CD4-positive, CD25-positive, alpha-beta regulatory T cell (primary cell): ENCODE results near the gene ZNF665. TPM values are rescaled to one million over a fixed set of nuclear protein-coding genes. Genes with fewer than 3 reads are reported as not detected.
"Not testable (repeated sequence)": the region's sequence is repeated elsewhere in the genome, so short reads cannot be mapped to it uniquely, and the experiment has no call there.

ENCODE experiments used
- ATAC-seq, 2 donors: fragments of 150-1000 bp; cut with Tn5 transposase; one replicate each; pipeline ENCODE4 v1.10.0; 2021; ENCODE audit warnings: low read depth in 2 of 2, moderate number of reproducible peaks in 2 of 2, moderate library complexity in 1 of 2
- DNase-seq, 3 donors: peaks; one replicate each; pipeline versions ENCODE4 v3.0.0 to v3.0.0-alpha.2; 2012 to 2022; ENCODE audit warnings: mixed read lengths in 1 of 3
- H3K27ac ChIP-seq: one replicate; pipeline ENCODE4 v1.7.0; 2013; ENCODE audit warnings: mild to moderate bottlenecking, low read length; ENCODE audit not compliant: insufficient read depth, poor library complexity, severe bottlenecking
- H3K27me3 ChIP-seq: one replicate; pipeline ENCODE4 v1.7.0; 2013; ENCODE audit warnings: low read length; ENCODE audit not compliant: control insufficient read depth, insufficient read depth
- H3K36me3 ChIP-seq: one replicate; pipeline ENCODE4 v1.7.0; 2013; ENCODE audit warnings: mild to moderate bottlenecking, low read length, moderate library complexity; ENCODE audit not compliant: control insufficient read depth, insufficient read depth
- H3K4me1 ChIP-seq: 2 replicates; pipeline ENCODE4 v1.7.0; 2013; ENCODE audit warnings: mild to moderate bottlenecking, low read length; ENCODE audit not compliant: insufficient read depth, control insufficient read depth, poor library complexity, severe bottlenecking
- H3K4me3 ChIP-seq: one replicate; pipeline ENCODE4 v1.7.0; 2013; ENCODE audit warnings: low read depth, mild to moderate bottlenecking, low read length, moderate library complexity
- H3K9me3 ChIP-seq, 2 experiments: 1 replicate in 1 of 2; 2 replicates in 1 of 2; pipeline ENCODE4 v1.7.0; 2013; ENCODE audit warnings: low read length in 2 of 2, mild to moderate bottlenecking in 1 of 2, moderate library complexity in 1 of 2; ENCODE audit not compliant: control insufficient read depth in 2 of 2
- H3K27ac Mint-ChIP-seq, 3 donors: one replicate each; pipeline ENCODE4 v1.8.0; 2020 to 2022; ENCODE audit warnings: mild to moderate bottlenecking in 3 of 3, mixed read lengths in 3 of 3, moderate library complexity in 2 of 3
- H3K27me3 Mint-ChIP-seq: one replicate; pipeline ENCODE4 v1.8.0; 2022; ENCODE audit warnings: mild to moderate bottlenecking, mixed read lengths
- H3K36me3 Mint-ChIP-seq: one replicate; pipeline ENCODE4 v1.8.0; 2020; ENCODE audit warnings: mixed read lengths
- H3K4me1 Mint-ChIP-seq, 4 donors: one replicate each; pipeline ENCODE4 v1.8.0; 2020 to 2022; ENCODE audit warnings: mixed read lengths in 4 of 4, mild to moderate bottlenecking in 1 of 4
- H3K4me3 Mint-ChIP-seq, 4 donors: one replicate each; pipeline ENCODE4 v1.8.0; 2020 to 2022; ENCODE audit warnings: mild to moderate bottlenecking in 4 of 4, mixed read lengths in 4 of 4, moderate library complexity in 3 of 4
- H3K9me3 Mint-ChIP-seq, 7 donors: one replicate each; pipeline ENCODE4 v1.8.0; 2020 to 2022; ENCODE audit warnings: mixed read lengths in 7 of 7, mild to moderate bottlenecking in 3 of 7, moderate library complexity in 2 of 7
- polyA plus RNA-seq, 4 donors: library from polyadenylated mRNA; unstranded; fragments of 300-500 nt; fragmentation: Illumina TruSeq; gene quantifications; one replicate each; pipeline ENCODE4 v1.2.3, GENCODE V29; 2021
- total RNA-seq: library from RNA; stranded (reverse); gene quantifications from one replicate; pipeline ENCODE4 v1.2.3, GENCODE V29; 2022

The ZNF665 gene
- total RNA-seq (1.9 TPM), polyA plus RNA-seq (10 to 100 TPM in 1 of 4 donors, 1 to 10 TPM in 3; 4.1 to 13.3 (median 8.8) TPM)

DNA sequence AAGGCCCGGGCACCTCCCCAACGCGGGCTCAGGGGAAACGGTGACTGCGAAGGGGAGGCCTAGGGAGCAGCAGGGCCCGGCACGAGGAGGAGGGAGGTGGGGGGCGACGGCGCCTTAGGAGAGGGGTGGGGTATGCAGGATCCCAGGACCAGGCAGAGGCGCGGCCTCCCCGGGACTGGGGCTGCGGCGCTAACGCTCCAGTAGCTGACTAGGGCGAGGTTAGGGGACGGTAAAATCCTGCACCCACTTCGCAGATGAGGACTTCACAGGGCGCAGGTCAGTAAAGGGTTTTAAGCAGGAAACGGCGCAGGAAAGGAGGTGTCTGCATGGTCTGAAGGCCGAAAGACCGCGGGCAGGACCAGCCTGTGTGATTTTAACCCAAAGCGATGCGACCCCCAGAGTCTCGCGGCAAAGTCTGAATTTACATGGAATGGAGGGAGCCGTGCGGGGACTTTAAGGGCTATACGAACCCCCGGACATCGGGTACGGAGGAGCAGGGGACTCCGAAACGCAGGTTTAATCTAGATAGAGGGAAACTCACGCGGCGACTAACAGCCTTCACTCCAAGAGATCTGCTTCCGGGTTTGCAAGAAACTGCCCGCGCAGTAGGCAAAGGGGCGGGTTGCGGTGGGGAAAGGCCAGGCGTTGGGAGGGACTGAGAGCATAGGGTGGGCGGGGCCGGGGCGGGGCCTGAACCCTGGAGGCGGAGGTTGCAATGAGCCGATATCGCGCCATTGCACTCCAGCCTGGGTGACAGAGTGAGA is at the start of gene ZNF665:
Gene ZNF665, minus strand, starts transcription at position 588 of the 764 bp plus-strand sequence. CDS start 10,460 bp downstream, outside the sequence.
- Mint-ChIP-seq H3K36me3 (peaks cover 31% of the 10 kb centered on the region), H3K27me3 (peaks cover 5% of the 10 kb centered on the region), H3K27ac (peak within 1 kb of the TSS; percentile 87 to 98 (median 97)), H3K9me3 (peaks cover 0 to 22% (median 6%) of the 10 kb centered on the region in 7 donors), H3K4me1 (peaks cover 8 to 53% (median 32%) of the 10 kb centered on the region in 4 donors), H3K4me3 (peak within 1 kb of the TSS; percentile 94 to 98 (median 96))
- Histone ChIP-seq H3K9me3 (peaks cover 0 to 2% of the 10 kb centered on the region in 2 experiments), H3K27ac (peak within 1 kb of the TSS; percentile 74), H3K27me3 (no peaks in the 10 kb centered on the region), H3K4me1 (peaks cover 25% of the 10 kb centered on the region), H3K36me3 (peaks cover 2% of the 10 kb centered on the region), H3K4me3 (peak within 1 kb of the TSS; percentile 81)
- DNase-seq, result peak; percentile 74 to 88 (median 77)
- ATAC-seq, result peak; percentile 52 to 54

- Mint-ChIP-seq H3K4me3 (no peak overlapping the region), H3K36me3 (peaks cover 36% of the 10 kb centered on the region), H3K9me3 (peaks cover 5 to 79% (median 36%) of the 10 kb centered on the region in 7 donors), H3K4me1 (no peaks in the 10 kb centered on the region), H3K27ac (no peak overlapping the region), H3K27me3 (no peaks in the 10 kb centered on the region)
- DNase-seq, result no peak
- Histone ChIP-seq H3K27me3 (no peaks in the 10 kb centered on the region), H3K27ac (no peak overlapping the region), H3K4me3 (no peak overlapping the region), H3K4me1 (no peaks in the 10 kb centered on the region), H3K36me3 (peaks cover under 1% of the 10 kb centered on the region), H3K9me3 (peaks cover 77 to 97% of the 10 kb centered on the region in 2 experiments)
- ATAC-seq, result no peak
These were observed 44.1 kb upstream of the ZNF665 start for GRCh38 chr19:53237114-53237777.

DNA sequence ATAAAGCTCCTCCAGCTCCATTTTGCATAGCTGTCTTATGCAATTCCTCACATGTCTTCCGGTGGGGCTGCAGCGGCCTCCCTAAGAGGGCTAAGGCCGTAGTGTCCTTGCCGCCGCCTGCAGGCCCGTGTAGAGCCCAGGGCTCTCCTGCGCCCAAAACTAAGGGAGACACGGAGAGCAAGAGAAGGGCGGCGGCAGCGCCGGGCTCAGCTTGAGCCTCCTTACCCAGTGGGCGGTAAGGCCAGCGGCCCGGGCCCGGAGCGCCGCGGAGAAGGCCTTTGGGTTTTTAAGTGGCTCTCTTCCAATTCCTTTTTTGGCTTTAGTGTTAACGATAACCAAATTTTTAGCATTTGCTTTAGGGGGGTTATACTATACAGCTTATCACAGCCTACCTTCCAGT is 31.4 kb upstream of the ZNF665 start:
- Mint-ChIP-seq H3K4me3 (no peak overlapping the region), H3K27ac (no peak overlapping the region), H3K27me3 (no peaks in the 10 kb centered on the region), H3K36me3 (peaks cover 9% of the 10 kb centered on the region), H3K9me3 (peaks cover 0 to 58% (median 20%) of the 10 kb centered on the region in 7 donors), H3K4me1 (no peaks in the 10 kb centered on the region)
- DNase-seq (no peak), ATAC-seq (no peak)
- Histone ChIP-seq H3K27ac (no peak overlapping the region), H3K4me1 (no peaks in the 10 kb centered on the region), H3K9me3 (peaks cover 39 to 76% of the 10 kb centered on the region in 2 experiments), H3K36me3 (no peaks in the 10 kb centered on the region), H3K4me3 (no peak overlapping the region), H3K27me3 (no peaks in the 10 kb centered on the region)

DNA sequence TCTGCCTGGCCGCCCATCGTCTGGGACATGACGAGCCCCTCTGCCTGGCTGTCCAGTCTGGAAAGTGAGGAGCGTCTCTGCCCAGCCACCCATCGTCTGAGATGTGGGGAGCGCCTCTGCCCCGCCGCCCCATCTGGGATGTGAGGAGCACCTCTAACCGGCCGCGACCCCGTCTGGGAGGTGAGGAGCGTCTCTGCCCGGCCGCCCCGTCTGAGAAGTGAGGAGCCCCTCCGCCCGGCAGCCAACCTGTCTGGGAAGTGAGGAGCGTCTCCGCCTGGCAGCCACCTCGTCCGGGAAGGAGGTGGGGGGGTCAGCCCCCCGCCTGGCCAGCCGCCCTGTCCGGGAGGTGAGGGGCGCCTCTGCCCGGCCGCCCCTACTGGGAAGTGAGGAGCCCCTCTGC is 29.6 kb upstream of the ZNF665 start:
- not testable (repeated sequence) for H3K36me3 ChIP-seq, DNase-seq, ATAC-seq, H3K4me3 Mint-ChIP-seq, H3K36me3 Mint-ChIP-seq, H3K4me1 ChIP-seq, H3K4me1 Mint-ChIP-seq, H3K27me3 ChIP-seq, H3K27ac Mint-ChIP-seq, H3K4me3 ChIP-seq, H3K27me3 Mint-ChIP-seq, H3K27ac ChIP-seq
- H3K9me3 Mint-ChIP-seq, result peaks cover 0 to 59% (median 19%) of the 10 kb centered on the region in 7 donors
- H3K9me3 ChIP-seq, result peaks cover 48 to 81% of the 10 kb centered on the region in 2 experiments

- H3K4me3 Mint-ChIP-seq, result no peak overlapping the region
- no peak for DNase-seq
- peaks cover 0 to 90% (median 41%) of the 10 kb centered on the region in 7 donors for H3K9me3 Mint-ChIP-seq
- Histone ChIP-seq H3K36me3 (peaks cover 24% of the 10 kb centered on the region), H3K4me3 (peak overlapping the region; percentile 1), H3K27me3 (no peaks in the 10 kb centered on the region), H3K4me1 (no peaks in the 10 kb centered on the region), H3K9me3 (peaks cover 67 to 97% of the 10 kb centered on the region in 2 experiments), H3K27ac (no peak overlapping the region)
- peaks cover 28% of the 10 kb centered on the region for H3K36me3 Mint-ChIP-seq
- ATAC-seq, result no peak
- no peaks in the 10 kb centered on the region for H3K27me3 Mint-ChIP-seq
- H3K27ac Mint-ChIP-seq, result no peak overlapping the region
- H3K4me1 Mint-ChIP-seq, result no peaks in the 10 kb centered on the region
These were observed 19.7 kb upstream of the ZNF665 start for GRCh38 chr19:53212703-53213320.

- Mint-ChIP-seq H3K36me3 (peaks cover 41% of the 10 kb centered on the region), H3K9me3 (peaks cover 0 to 94% (median 49%) of the 10 kb centered on the region in 7 donors)
- H3K27me3 Mint-ChIP-seq, DNase-seq, H3K27ac Mint-ChIP-seq, H3K4me3 Mint-ChIP-seq, H3K27ac ChIP-seq, H3K27me3 ChIP-seq, H3K4me3 ChIP-seq, H3K4me1 Mint-ChIP-seq, ATAC-seq, H3K4me1 ChIP-seq: not testable (repeated sequence)
- H3K36me3 ChIP-seq, result peaks cover 27% of the 10 kb centered on the region
- peaks cover 62 to 92% of the 10 kb centered on the region in 2 experiments for H3K9me3 ChIP-seq
These were observed 18.4 kb upstream of the ZNF665 start for GRCh38 chr19:53211554-53211953.

GRCh38 chr19:53196777-53197396 is 3.7 kb upstream of the ZNF665 start:
- Mint-ChIP-seq H3K4me3 (peak overlapping the region; percentile 90 to 99 (median 96)), H3K36me3 (peaks cover 31% of the 10 kb centered on the region), H3K27ac (peak overlapping the region; percentile 97 to 100 (median 100)), H3K4me1 (peaks cover 8 to 60% (median 34%) of the 10 kb centered on the region in 4 donors), H3K27me3 (peaks cover 5% of the 10 kb centered on the region), H3K9me3 (peaks cover 5 to 44% (median 16%) of the 10 kb centered on the region in 7 donors)
- H3K4me1 ChIP-seq, result peaks cover 29% of the 10 kb centered on the region
- peaks cover 26 to 37% of the 10 kb centered on the region in 2 experiments for H3K9me3 ChIP-seq
- peak overlapping the region; percentile 96 for H3K4me3 ChIP-seq
- DNase-seq (peak; percentile 87 to 94 (median 93)), ATAC-seq (peak; percentile 82 to 86)
- H3K27me3 ChIP-seq, result no peaks in the 10 kb centered on the region
- H3K27ac ChIP-seq, result peak overlapping the region; percentile 93
- H3K36me3 ChIP-seq, result peaks cover 21% of the 10 kb centered on the region
